Mammary epithelial cell (primary cell): ENCODE data around the gene HOMER2.

ENCODE experiments used
- EZH2 ChIP-seq: IDR thresholded peaks from 2 replicates; pipeline ENCODE4 v1.6.1; 2012; ENCODE audit warnings: low read length, inconsistent platforms, borderline replicate concordance
- TF ChIP-seq, protein P1 (sequence below), 2 donors: IDR thresholded peaks in 1 of 2; conservative IDR thresholded peaks in 1 of 2; 2 replicates each; pipeline ENCODE4 v1.5.1; 2011 to 2012; ENCODE audit warnings: inconsistent platforms in 2 of 2, low read length in 2 of 2, mild to moderate bottlenecking in 2 of 2, control low read depth in 1 of 2, low read depth in 1 of 2; ENCODE audit not compliant: insufficient read depth in 1 of 2; ENCODE audit errors: extremely low read depth in 1 of 2

- TF ChIP-seq, protein P1, sequence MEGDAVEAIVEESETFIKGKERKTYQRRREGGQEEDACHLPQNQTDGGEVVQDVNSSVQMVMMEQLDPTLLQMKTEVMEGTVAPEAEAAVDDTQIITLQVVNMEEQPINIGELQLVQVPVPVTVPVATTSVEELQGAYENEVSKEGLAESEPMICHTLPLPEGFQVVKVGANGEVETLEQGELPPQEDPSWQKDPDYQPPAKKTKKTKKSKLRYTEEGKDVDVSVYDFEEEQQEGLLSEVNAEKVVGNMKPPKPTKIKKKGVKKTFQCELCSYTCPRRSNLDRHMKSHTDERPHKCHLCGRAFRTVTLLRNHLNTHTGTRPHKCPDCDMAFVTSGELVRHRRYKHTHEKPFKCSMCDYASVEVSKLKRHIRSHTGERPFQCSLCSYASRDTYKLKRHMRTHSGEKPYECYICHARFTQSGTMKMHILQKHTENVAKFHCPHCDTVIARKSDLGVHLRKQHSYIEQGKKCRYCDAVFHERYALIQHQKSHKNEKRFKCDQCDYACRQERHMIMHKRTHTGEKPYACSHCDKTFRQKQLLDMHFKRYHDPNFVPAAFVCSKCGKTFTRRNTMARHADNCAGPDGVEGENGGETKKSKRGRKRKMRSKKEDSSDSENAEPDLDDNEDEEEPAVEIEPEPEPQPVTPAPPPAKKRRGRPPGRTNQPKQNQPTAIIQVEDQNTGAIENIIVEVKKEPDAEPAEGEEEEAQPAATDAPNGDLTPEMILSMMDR (conservative IDR thresholded peaks at IDR 0.05 in 1 of 2, IDR thresholded peaks at IDR 0.05 in 1 of 2; ENCODE audit: extremely low read depth in 1 of 2, insufficient read depth in 1 of 2, low read depth in 1 of 2, low read length in 2 of 2): no peak
- TF ChIP-seq EZH2: no peak
Measured at GRCh38 chr15:82833362-82833682, 119.2 kb downstream of the HOMER2 start.
